Chondrocyte (in vitro differentiated cells): ENCODE measurements around the gene MEIS1. TPM values are rescaled to one million over a fixed set of nuclear protein-coding genes. Genes with fewer than 3 reads are reported as not detected.

ENCODE experiments used
- DNase-seq: peaks from one replicate; pipeline ENCODE4 v3.0.0; 2021; ENCODE audit warnings: mixed read lengths, low spot score
- H3K27ac Mint-ChIP-seq: one replicate; pipeline ENCODE4 v1.8.0; 2021; ENCODE audit warnings: mild to moderate bottlenecking, moderate library complexity, mixed read lengths; ENCODE audit not compliant: unreplicated experiment
- H3K27me3 Mint-ChIP-seq: 2 replicates; pipeline ENCODE4 v1.8.0; 2021; ENCODE audit warnings: low read depth, mixed read lengths
- H3K36me3 Mint-ChIP-seq: 2 replicates; pipeline ENCODE4 v1.8.0; 2021; ENCODE audit warnings: low read depth, mixed read lengths
- H3K4me1 Mint-ChIP-seq: 2 replicates; pipeline ENCODE4 v1.8.0; 2021; ENCODE audit warnings: low read depth, mild to moderate bottlenecking, mixed read lengths
- H3K4me3 Mint-ChIP-seq: one replicate; pipeline ENCODE4 v1.8.0; 2021; ENCODE audit warnings: mild to moderate bottlenecking, moderate library complexity, mixed read lengths; ENCODE audit not compliant: unreplicated experiment
- H3K9me3 Mint-ChIP-seq: 2 replicates; pipeline ENCODE4 v1.8.0; 2021; ENCODE audit warnings: low read depth, mixed read lengths
- total RNA-seq: library from RNA; stranded (reverse); gene quantifications from 3 replicates; pipeline ENCODE4 v1.2.1, GENCODE V29; 2021
- TF ChIP-seq, protein P1 (sequence below): fragments of 200-600 bp; sonication (generic); IDR thresholded peaks from 2 replicates; pipeline ENCODE4 v1.5.0; 2021; ENCODE audit warnings: antibody characterized with exemption, mild to moderate bottlenecking, moderate library complexity

Gene MEIS1
- total RNA-seq, 1 donor from 2014 or later, result 18.5 TPM

DNA sequence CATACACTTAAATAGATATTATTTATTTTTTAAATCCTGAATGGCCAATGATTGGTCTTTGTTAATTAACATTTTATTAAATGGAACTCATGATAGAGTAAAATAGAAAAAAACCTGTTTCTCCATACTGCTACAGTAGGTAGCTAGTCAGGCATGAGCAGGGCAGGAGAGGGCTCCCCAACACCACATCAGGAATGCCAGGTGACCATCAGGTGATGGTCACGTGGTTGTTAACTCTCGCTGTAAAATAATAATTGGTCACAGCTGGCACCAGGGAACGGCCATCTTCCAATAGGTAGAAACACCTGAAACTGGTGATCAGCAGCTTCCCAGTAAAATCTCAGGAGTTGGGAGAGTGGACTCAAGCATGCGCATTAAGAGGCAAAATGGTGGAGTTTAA is 172.2 kb downstream of the MEIS1 start:
- H3K27me3 Mint-ChIP-seq, result peaks cover 19% of the 10 kb centered on the region
- no peak overlapping the region for H3K4me3 Mint-ChIP-seq
- H3K9me3 Mint-ChIP-seq, result peaks cover 13% of the 10 kb centered on the region
- TF ChIP-seq, protein P1, sequence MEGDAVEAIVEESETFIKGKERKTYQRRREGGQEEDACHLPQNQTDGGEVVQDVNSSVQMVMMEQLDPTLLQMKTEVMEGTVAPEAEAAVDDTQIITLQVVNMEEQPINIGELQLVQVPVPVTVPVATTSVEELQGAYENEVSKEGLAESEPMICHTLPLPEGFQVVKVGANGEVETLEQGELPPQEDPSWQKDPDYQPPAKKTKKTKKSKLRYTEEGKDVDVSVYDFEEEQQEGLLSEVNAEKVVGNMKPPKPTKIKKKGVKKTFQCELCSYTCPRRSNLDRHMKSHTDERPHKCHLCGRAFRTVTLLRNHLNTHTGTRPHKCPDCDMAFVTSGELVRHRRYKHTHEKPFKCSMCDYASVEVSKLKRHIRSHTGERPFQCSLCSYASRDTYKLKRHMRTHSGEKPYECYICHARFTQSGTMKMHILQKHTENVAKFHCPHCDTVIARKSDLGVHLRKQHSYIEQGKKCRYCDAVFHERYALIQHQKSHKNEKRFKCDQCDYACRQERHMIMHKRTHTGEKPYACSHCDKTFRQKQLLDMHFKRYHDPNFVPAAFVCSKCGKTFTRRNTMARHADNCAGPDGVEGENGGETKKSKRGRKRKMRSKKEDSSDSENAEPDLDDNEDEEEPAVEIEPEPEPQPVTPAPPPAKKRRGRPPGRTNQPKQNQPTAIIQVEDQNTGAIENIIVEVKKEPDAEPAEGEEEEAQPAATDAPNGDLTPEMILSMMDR, result no peak
- H3K36me3 Mint-ChIP-seq, result no peaks in the 10 kb centered on the region
- no peak for DNase-seq
- no peak overlapping the region for H3K27ac Mint-ChIP-seq
- no peaks in the 10 kb centered on the region for H3K4me1 Mint-ChIP-seq
